ENCODE measurements around the gene FBXO33. TPM values are rescaled to one million over a fixed set of nuclear protein-coding genes. Genes with fewer than 3 reads are reported as not detected.

Gene FBXO33
- total RNA-seq, 1 experiment from 2014 or later = 9.7 TPM

GRCh38 chr14:39366460-39367386 lies 65.5 kb downstream of the FBXO33 start (continued):
- TF ChIP-seq, protein P1, sequence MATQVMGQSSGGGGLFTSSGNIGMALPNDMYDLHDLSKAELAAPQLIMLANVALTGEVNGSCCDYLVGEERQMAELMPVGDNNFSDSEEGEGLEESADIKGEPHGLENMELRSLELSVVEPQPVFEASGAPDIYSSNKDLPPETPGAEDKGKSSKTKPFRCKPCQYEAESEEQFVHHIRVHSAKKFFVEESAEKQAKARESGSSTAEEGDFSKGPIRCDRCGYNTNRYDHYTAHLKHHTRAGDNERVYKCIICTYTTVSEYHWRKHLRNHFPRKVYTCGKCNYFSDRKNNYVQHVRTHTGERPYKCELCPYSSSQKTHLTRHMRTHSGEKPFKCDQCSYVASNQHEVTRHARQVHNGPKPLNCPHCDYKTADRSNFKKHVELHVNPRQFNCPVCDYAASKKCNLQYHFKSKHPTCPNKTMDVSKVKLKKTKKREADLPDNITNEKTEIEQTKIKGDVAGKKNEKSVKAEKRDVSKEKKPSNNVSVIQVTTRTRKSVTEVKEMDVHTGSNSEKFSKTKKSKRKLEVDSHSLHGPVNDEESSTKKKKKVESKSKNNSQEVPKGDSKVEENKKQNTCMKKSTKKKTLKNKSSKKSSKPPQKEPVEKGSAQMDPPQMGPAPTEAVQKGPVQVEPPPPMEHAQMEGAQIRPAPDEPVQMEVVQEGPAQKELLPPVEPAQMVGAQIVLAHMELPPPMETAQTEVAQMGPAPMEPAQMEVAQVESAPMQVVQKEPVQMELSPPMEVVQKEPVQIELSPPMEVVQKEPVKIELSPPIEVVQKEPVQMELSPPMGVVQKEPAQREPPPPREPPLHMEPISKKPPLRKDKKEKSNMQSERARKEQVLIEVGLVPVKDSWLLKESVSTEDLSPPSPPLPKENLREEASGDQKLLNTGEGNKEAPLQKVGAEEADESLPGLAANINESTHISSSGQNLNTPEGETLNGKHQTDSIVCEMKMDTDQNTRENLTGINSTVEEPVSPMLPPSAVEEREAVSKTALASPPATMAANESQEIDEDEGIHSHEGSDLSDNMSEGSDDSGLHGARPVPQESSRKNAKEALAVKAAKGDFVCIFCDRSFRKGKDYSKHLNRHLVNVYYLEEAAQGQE (IDR thresholded peaks at IDR 0.05; ENCODE audit: low read depth) = no peak
- TF ChIP-seq, protein P2, sequence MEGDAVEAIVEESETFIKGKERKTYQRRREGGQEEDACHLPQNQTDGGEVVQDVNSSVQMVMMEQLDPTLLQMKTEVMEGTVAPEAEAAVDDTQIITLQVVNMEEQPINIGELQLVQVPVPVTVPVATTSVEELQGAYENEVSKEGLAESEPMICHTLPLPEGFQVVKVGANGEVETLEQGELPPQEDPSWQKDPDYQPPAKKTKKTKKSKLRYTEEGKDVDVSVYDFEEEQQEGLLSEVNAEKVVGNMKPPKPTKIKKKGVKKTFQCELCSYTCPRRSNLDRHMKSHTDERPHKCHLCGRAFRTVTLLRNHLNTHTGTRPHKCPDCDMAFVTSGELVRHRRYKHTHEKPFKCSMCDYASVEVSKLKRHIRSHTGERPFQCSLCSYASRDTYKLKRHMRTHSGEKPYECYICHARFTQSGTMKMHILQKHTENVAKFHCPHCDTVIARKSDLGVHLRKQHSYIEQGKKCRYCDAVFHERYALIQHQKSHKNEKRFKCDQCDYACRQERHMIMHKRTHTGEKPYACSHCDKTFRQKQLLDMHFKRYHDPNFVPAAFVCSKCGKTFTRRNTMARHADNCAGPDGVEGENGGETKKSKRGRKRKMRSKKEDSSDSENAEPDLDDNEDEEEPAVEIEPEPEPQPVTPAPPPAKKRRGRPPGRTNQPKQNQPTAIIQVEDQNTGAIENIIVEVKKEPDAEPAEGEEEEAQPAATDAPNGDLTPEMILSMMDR (IDR thresholded peaks at IDR 0.05 in 2 of 3, conservative IDR thresholded peaks at IDR 0.05 in 1 of 3; ENCODE audit: borderline replicate concordance in 1 of 3, insufficient read depth in 1 of 3, low read depth in 2 of 3, low read length in 2 of 3) = no peak
- TF ChIP-seq ZFX (IDR thresholded peaks at IDR 0.05) = no peak
- TF ChIP-seq ZNF274 (IDR thresholded peaks at IDR 0.05; ENCODE audit: low read depth, low read length) = no peak
- TF ChIP-seq EZH2 (IDR thresholded peaks at IDR 0.05) = no peak

DNA sequence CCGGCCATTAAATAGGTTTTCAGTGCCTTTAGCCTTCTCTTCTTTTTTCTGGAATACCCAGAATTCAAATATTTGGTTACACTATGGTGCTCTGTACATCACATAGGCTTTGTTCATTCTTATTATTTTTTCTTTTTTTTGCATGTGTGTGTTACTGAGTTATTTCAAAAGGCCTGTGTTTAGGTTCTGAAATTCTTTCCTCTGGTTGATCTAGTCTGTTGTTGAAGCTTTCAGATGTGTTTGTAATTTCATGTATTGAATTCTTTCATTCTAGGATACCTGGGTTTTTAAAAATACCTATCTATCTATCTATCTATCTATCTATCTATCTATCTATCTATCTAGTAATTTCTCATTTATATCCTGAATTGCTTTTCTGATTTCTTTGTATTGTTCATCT lies 66.9 kb downstream of the FBXO33 start:
- H4K20me1 ChIP-seq (ENCODE audit: insufficient read depth) = no peaks in the 10 kb centered on the region
- no peak overlapping the region for H3K4me3 ChIP-seq (replicated peaks in 1 of 2; ENCODE audit: low read depth in 1 of 2, low read length in 2 of 2)
- no peaks in the 10 kb centered on the region for H3K36me3 ChIP-seq (ENCODE audit: control insufficient read depth in 1 of 2, insufficient read depth in 2 of 2, low read length in 2 of 2)
- POLR2A ChIA-PET = no interaction called here
- BruUV-seq (replicated peaks) = no TSS peak
- H3K4me2 ChIP-seq (ENCODE audit: low read length) = no peak overlapping the region
- no peaks in the 10 kb centered on the region for H3K9me2 ChIP-seq (ENCODE audit: insufficient read depth)
- intact Hi-C loops (cut with micrococcal nuclease) = loop anchor here (5.0 kb wide), 1 partner anchor 193 kb away; the partner anchor contains the start of gene TRAPPC6B
- TF ChIP-seq, protein P1 (IDR thresholded peaks at IDR 0.05; ENCODE audit: low read depth) = no peak
- TF ChIP-seq CBX3 (IDR thresholded peaks at IDR 0.05; ENCODE audit: low read depth) (no peak), FOSL1 (IDR thresholded peaks at IDR 0.05; ENCODE audit: low read depth) (no peak), POLR2AphosphoS5 (IDR thresholded peaks at IDR 0.05; ENCODE audit: low read depth, low read length) (no peak), SIN3A (IDR thresholded peaks at IDR 0.05; ENCODE audit: low read depth) (no peak), ZBTB33 (IDR thresholded peaks at IDR 0.05; ENCODE audit: extremely low read depth, insufficient replicate concordance, low read length) (no peak)
- DNase-seq (ENCODE audit: low read depth, low spot score) (no peak), ATAC-seq (no peak)
- no peak overlapping the region for H3K27ac ChIP-seq (ENCODE audit: low read depth, low read length)
- H2AFZ ChIP-seq (ENCODE audit: low read depth, low read length, poor library complexity, severe bottlenecking) = no peak overlapping the region
- no peaks in the 10 kb centered on the region for H3K4me1 ChIP-seq (ENCODE audit: control insufficient read depth in 1 of 2, insufficient read depth in 2 of 2, low read length in 2 of 2)
- CTCF ChIA-PET = interaction anchor here (1.3 kb wide), 1 partner anchor 195 kb away, joined by 3 read pairs; the partner anchor contains the start of gene TRAPPC6B
- RAD21 ChIA-PET (ENCODE audit: low non-redundant PET in 1 of 2, low total read pairs in 2 of 2, uncharacterized antibody in 2 of 2, unreplicated experiment in 2 of 2) = no interaction called here
- H3K9me3 ChIP-seq (ENCODE audit: control insufficient read depth in 1 of 2, insufficient read depth in 1 of 2, low read depth in 1 of 2, low read length in 2 of 2) = no peaks in the 10 kb centered on the region
- H3K9ac ChIP-seq (ENCODE audit: low read length) = no peak overlapping the region
- H3K27me3 ChIP-seq (ENCODE audit: insufficient read depth, low read length) = no peaks in the 10 kb centered on the region
- H3K79me2 ChIP-seq (ENCODE audit: insufficient read depth, low read length) = no peaks in the 10 kb centered on the region

All from HCT116 (cell line).